B cell (primary cell): ENCODE results near the gene RTP1. TPM values are rescaled to one million over a fixed set of nuclear protein-coding genes. Genes with fewer than 3 reads are reported as not detected.

ENCODE experiments used
- ATAC-seq: fragments of 200-7000 bp; cut with Tn5 transposase; one replicate; pipeline ENCODE4 v1.10.0; 2021; ENCODE audit warnings: low read depth, mild to moderate bottlenecking, moderate number of reproducible peaks, moderate library complexity
- CTCF ChIA-PET: fragments of 350-600 bp; sonication (Branson Sonifier 250); formaldehyde crosslinking; loops from one replicate; lab custom pipeline; 2021; ENCODE audit warnings: antibody characterized with exemption, inconsistent platforms; lab: Charles Lee
- POLR2A ChIA-PET: fragments of 350-600 bp; sonication (Branson Sonifier 250); formaldehyde crosslinking; loops from one replicate; lab custom pipeline; 2021; ENCODE audit warnings: antibody characterized with exemption; lab: Charles Lee
- DNase-seq: peaks from one replicate; pipeline ENCODE4 v3.0.0; 2013
- H2AFZ ChIP-seq: 2 replicates; pipeline ENCODE4 v1.6.1; 2012; ENCODE audit warnings: mild to moderate bottlenecking, low read depth, low read length; ENCODE audit not compliant: insufficient read depth, poor library complexity, severe bottlenecking
- H3K27ac ChIP-seq, 2 donors: 1 replicate in 1 of 2; 2 replicates in 1 of 2; pipeline ENCODE4 v1.5.1; 2012 to 2013; ENCODE audit warnings: low read length in 2 of 2, mild to moderate bottlenecking in 2 of 2, moderate library complexity in 1 of 2
- H3K27me3 ChIP-seq, 4 experiments: fragments of 200-600 bp in 1 of 4; sonication (generic) in 1 of 4; replicated peaks in 1 of 4; 1 replicate in 2 of 4; 2 replicates in 2 of 4; pipeline versions ENCODE4 v1.6.1 to v1.7.0; 2013 to 2016; ENCODE audit warnings: low read length in 3 of 4, mild to moderate bottlenecking in 2 of 4, mixed read lengths in 1 of 4, moderate library complexity in 1 of 4; ENCODE audit not compliant: insufficient read depth in 4 of 4, control insufficient read depth in 3 of 4; ENCODE audit errors: control extremely low read depth in 1 of 4
- H3K36me3 ChIP-seq, 2 experiments: replicated peaks in 1 of 2; 1 replicate in 1 of 2; 2 replicates in 1 of 2; pipeline versions ENCODE4 v1.6.1 to v1.7.1; 2013; ENCODE audit warnings: low read length in 1 of 2; ENCODE audit not compliant: insufficient read depth in 2 of 2, control insufficient read depth in 1 of 2; ENCODE audit errors: control extremely low read depth in 1 of 2, extremely low read depth in 1 of 2
- H3K4me1 ChIP-seq, 2 donors: fragments of 200-600 bp in 1 of 2; sonication (generic) in 1 of 2; 1 replicate in 1 of 2; 2 replicates in 1 of 2; pipeline versions ENCODE4 v1.5.1 to v1.6.1; 2013 to 2017; ENCODE audit warnings: low read length in 2 of 2; ENCODE audit not compliant: control insufficient read depth in 2 of 2, insufficient read depth in 2 of 2
- H3K4me2 ChIP-seq: replicated peaks from 2 replicates; pipeline ENCODE3; 2012; ENCODE audit warnings: mild to moderate bottlenecking, low read depth, low read length; ENCODE audit not compliant: poor library complexity, severe bottlenecking
- H3K4me3 ChIP-seq, 5 experiments: fragments of 200-600 bp in 1 of 5; sonication (generic) in 1 of 5; 1 replicate in 3 of 5; 2 replicates in 2 of 5; pipeline versions ENCODE4 v1.5.1 to v1.7.0; 2011 to 2016; ENCODE audit warnings: low read length in 4 of 5, mild to moderate bottlenecking in 4 of 5, low read depth in 2 of 5, control low read depth in 1 of 5, moderate library complexity in 1 of 5; ENCODE audit not compliant: insufficient read depth in 1 of 5; ENCODE audit errors: control extremely low read depth in 1 of 5, extremely low read depth in 1 of 5
- H3K79me2 ChIP-seq: fragments of 200-600 bp; sonication (generic); one replicate; pipeline ENCODE4 v1.6.0; 2016; ENCODE audit warnings: low read length; ENCODE audit not compliant: control insufficient read depth, insufficient read depth
- H3K9ac ChIP-seq: fragments of 200-600 bp; sonication (generic); 2 replicates; pipeline ENCODE4 v1.6.1; 2017; ENCODE audit warnings: mild to moderate bottlenecking, low read length, moderate library complexity
- H3K9me3 ChIP-seq, 3 donors: one replicate each; pipeline versions ENCODE4 v1.6.1 to v1.7.1; 2013; ENCODE audit warnings: low read length in 2 of 3; ENCODE audit not compliant: control insufficient read depth in 2 of 3, insufficient read depth in 1 of 3; ENCODE audit errors: control extremely low read depth in 1 of 3
- H4K20me1 ChIP-seq: 2 replicates; pipeline ENCODE4 v1.6.0; 2012; ENCODE audit warnings: mild to moderate bottlenecking, low read length; ENCODE audit not compliant: insufficient read depth, control insufficient read depth, poor library complexity, severe bottlenecking
- H3K27ac Mint-ChIP-seq: one replicate; pipeline ENCODE4 v1.8.0; 2021; ENCODE audit warnings: mixed read lengths
- H3K27me3 Mint-ChIP-seq: one replicate; pipeline ENCODE4 v1.8.0; 2021; ENCODE audit warnings: mixed read lengths
- H3K4me1 Mint-ChIP-seq: one replicate; pipeline ENCODE4 v1.8.0; 2021; ENCODE audit warnings: mixed read lengths
- H3K4me3 Mint-ChIP-seq: one replicate; pipeline ENCODE4 v1.8.0; 2021; ENCODE audit warnings: mixed read lengths
- H3K9me3 Mint-ChIP-seq: one replicate; pipeline ENCODE4 v1.8.0; 2022; ENCODE audit warnings: mixed read lengths; ENCODE audit not compliant: insufficient read depth
- CTCF ChIP-seq: fragments of 200-600 bp; IDR thresholded peaks from one replicate; pipeline ENCODE4 v1.8.0; 2022; ENCODE audit warnings: antibody characterized with exemption, mild to moderate bottlenecking
- EZH2 ChIP-seq: IDR thresholded peaks from 2 replicates; pipeline ENCODE4 v1.6.1; 2012; ENCODE audit warnings: borderline replicate concordance, low read depth, mild to moderate bottlenecking, moderate library complexity, low read length; ENCODE audit not compliant: insufficient read depth, poor library complexity, severe bottlenecking
- WGBS: methylation state at CpG from one replicate; pipeline ENCODE4 v1.1.5; 2013; ENCODE audit warnings: missing lambda C conversion rate; ENCODE audit not compliant: insufficient coverage; 5-methylcytosine and 5-hydroxymethylcytosine counted together
- intact Hi-C: fragments of 100-400 bp; cut with micrococcal nuclease; formaldehyde crosslinking; loops from one replicate; pipeline ENCODE4 v1.10.0; 2022
- polyA plus RNA-seq: library from polyadenylated mRNA; depleted of rRNA; stranded (reverse); fragments of >200 nt; gene quantifications from 2 replicates; pipeline ENCODE4 v1.2.3, GENCODE V29; 2012
- total RNA-seq, 2 donors: library from RNA; stranded (reverse); fragments of 120-200 nt in 1 of 2; gene quantifications; 1 replicate in 1 of 2; 2 replicates in 1 of 2; pipeline versions ENCODE4 v1.2.3 to v1.2.4, GENCODE V29; 2013 to 2022

Gene RTP1
- total and polyA plus RNA-seq, 2 donors (not counting 1 experiment from before 2014, with no cell fraction given): not detected

DNA sequence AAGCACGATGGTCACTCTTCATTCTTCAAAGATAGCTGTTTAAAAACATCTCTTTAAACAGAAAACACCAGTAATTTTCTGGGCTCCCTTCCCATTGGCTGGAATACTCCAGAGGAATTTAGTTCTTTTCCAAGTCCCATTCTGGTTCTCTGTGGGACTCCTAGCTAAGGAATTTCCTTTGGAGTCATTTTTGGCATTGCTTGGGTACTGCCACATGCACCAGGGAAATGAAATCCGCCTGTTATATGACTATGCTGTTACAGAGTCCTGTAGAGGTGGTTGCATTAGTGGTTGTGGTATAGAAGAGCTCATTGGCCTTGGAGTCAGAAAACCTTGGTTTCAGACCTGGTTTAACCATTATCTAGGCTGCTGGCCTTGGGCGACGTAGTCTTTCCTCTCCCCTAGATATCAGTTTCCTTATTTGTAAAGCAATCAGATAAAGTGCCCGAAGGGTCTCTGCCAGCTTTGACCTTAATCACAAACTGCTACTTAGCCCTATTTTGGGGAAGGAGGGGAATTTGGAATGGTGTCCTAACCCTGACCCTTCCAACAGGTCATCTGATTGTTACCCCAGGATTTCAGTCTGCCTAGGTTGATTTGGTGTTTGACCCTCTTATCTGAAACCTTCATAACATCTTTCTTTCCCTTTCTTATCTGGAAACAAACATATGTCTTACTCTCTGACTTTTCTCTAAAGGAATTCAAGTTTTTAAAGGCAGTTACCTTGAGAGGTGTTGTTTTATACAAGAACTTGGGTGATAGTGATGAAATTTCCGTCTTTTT, 13.4 kb downstream of the RTP1 start:
- TF ChIP-seq CTCF (no peak), EZH2 (no peak)
- H3K4me1 Mint-ChIP-seq: no peaks in the 10 kb centered on the region
- WGBS: 100% methylated on average over 3 of the region's 6 CpGs
- peaks cover 33% of the 10 kb centered on the region for H3K27me3 Mint-ChIP-seq
- Histone ChIP-seq H4K20me1 (no peaks in the 10 kb centered on the region), H3K4me3 (no peak overlapping the region), H3K79me2 (no peaks in the 10 kb centered on the region), H3K36me3 (no peaks in the 10 kb centered on the region), H3K9ac (no peak overlapping the region), H2AFZ (no peak overlapping the region), H3K4me2 (no peak overlapping the region), H3K4me1 (no peaks in the 10 kb centered on the region), H3K27me3 (peaks cover 0 to 11% (median 7%) of the 10 kb centered on the region in 4 experiments), H3K9me3 (peaks cover 0 to 8% (median 3%) of the 10 kb centered on the region in 3 donors), H3K27ac (no peak overlapping the region)
- ATAC-seq: no peak
- no peak overlapping the region for H3K27ac Mint-ChIP-seq
- DNase-seq: no peak
- H3K4me3 Mint-ChIP-seq: no peak overlapping the region
- intact Hi-C loops: no loop called here
- no peaks in the 10 kb centered on the region for H3K9me3 Mint-ChIP-seq
- POLR2A ChIA-PET: no interaction called here
- CTCF ChIA-PET: interaction anchor here (0.9 to 1.9 kb wide), 2 partner anchors 10 to 46 kb away, joined by 3 to 5 read pairs; no protein-coding TSS in a partner anchor

GRCh38 chr3:187211532-187212195, 14.4 kb downstream of the RTP1 start:
- DNase-seq: no peak
- Histone ChIP-seq H3K4me1 (no peaks in the 10 kb centered on the region), H3K36me3 (no peaks in the 10 kb centered on the region), H3K4me2 (no peak overlapping the region), H3K4me3 (no peak overlapping the region), H2AFZ (no peak overlapping the region), H3K27me3 (peaks cover 0 to 14% (median 5%) of the 10 kb centered on the region in 4 experiments), H4K20me1 (no peaks in the 10 kb centered on the region), H3K27ac (no peak overlapping the region), H3K9ac (no peak overlapping the region), H3K79me2 (no peaks in the 10 kb centered on the region), H3K9me3 (peaks cover 0 to 7% (median 3%) of the 10 kb centered on the region in 3 donors)
- Mint-ChIP-seq H3K27ac (no peak overlapping the region), H3K27me3 (peaks cover 33% of the 10 kb centered on the region), H3K4me1 (no peaks in the 10 kb centered on the region), H3K4me3 (no peak overlapping the region), H3K9me3 (no peaks in the 10 kb centered on the region)
- WGBS: 92% methylated on average over 3 of the region's 3 CpGs
- ChIA-PET CTCF (interaction anchor here (1.9 kb wide), 1 partner anchor 9 kb away, joined by 5 read pairs; no protein-coding TSS in a partner anchor), POLR2A (no interaction called here)
- intact Hi-C loops: no loop called here
- no peak for ATAC-seq
- TF ChIP-seq EZH2: no peak
- no peak for TF ChIP-seq CTCF
